ENCODE data around the gene NF1. TPM values are rescaled to one million over a fixed set of nuclear protein-coding genes. Genes with fewer than 3 reads are reported as not detected.
A peak's percentile ranks its signal among the peaks of the same experiment; 100 is the strongest.

Gene NF1
- total and polyA plus RNA-seq, 11 donors = 6.8 to 82.0 (median 51.4) TPM

- DNase-seq = no peak
- ATAC-seq = no peak
- Histone ChIP-seq H3K27me3 (no peaks in the 10 kb centered on the region), H3K27ac (no peak overlapping the region), H3K4me3 (no peak overlapping the region), H3K9me3 (no peaks in the 10 kb centered on the region), H3K4me1 (peaks cover 0 to 28% (median 3%) of the 10 kb centered on the region in 12 donors), H3K36me3 (peaks cover 0 to 2% (median 0%) of the 10 kb centered on the region in 9 donors)
- no peak for TF ChIP-seq POLR2A (IDR thresholded peaks at IDR 0.05)
- TF ChIP-seq, protein P1, sequence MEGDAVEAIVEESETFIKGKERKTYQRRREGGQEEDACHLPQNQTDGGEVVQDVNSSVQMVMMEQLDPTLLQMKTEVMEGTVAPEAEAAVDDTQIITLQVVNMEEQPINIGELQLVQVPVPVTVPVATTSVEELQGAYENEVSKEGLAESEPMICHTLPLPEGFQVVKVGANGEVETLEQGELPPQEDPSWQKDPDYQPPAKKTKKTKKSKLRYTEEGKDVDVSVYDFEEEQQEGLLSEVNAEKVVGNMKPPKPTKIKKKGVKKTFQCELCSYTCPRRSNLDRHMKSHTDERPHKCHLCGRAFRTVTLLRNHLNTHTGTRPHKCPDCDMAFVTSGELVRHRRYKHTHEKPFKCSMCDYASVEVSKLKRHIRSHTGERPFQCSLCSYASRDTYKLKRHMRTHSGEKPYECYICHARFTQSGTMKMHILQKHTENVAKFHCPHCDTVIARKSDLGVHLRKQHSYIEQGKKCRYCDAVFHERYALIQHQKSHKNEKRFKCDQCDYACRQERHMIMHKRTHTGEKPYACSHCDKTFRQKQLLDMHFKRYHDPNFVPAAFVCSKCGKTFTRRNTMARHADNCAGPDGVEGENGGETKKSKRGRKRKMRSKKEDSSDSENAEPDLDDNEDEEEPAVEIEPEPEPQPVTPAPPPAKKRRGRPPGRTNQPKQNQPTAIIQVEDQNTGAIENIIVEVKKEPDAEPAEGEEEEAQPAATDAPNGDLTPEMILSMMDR (IDR thresholded peaks at IDR 0.05) = no peak
- intact Hi-C loops (cut with DNase I) = no loop called here
Observed at GRCh38 chr17:31048780-31049179, 46.0 kb upstream of the NF1 start.

DNA sequence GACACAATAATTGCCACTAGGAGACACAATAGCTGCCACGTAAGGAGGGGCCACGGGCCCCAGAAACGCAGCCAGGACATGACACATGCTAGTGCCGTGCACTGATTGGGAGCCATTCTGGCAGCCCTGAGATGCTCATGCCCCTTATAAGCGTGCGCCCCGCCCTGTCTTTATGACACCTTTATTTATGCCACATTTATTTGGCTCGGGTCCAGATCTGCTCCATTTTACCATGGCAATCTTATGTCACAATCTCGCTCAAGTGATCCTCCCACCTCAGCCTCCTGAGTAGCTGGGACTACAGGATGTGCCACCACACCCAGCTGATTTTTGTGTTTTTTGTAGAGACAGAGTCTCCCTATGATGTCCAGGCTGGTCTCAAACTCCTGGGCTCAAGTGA, 43.8 kb upstream of the NF1 start:
- TF ChIP-seq, protein P1 (IDR thresholded peaks at IDR 0.05) = no peak
- no peak for TF ChIP-seq POLR2A (IDR thresholded peaks at IDR 0.05)
- H3K27ac ChIP-seq = peak overlapping the region in 1 of 12 donors; percentile 28
- DNase-seq (no peak), ATAC-seq (no peak)
- H3K4me3 ChIP-seq = no peak overlapping the region
- intact Hi-C loops (cut with DNase I) = no loop called here
- peaks cover 0 to 2% (median 0%) of the 10 kb centered on the region in 9 donors for H3K36me3 ChIP-seq
- no peaks in the 10 kb centered on the region for H3K9me3 ChIP-seq
- peaks cover 0 to 28% (median 3%) of the 10 kb centered on the region in 12 donors for H3K4me1 ChIP-seq
- 92 to 97% (median 96%) methylated on average over 9 of the region's 9 CpGs for WGBS, 4 donors
- H3K27me3 ChIP-seq = no peaks in the 10 kb centered on the region

- no peak for DNase-seq
- 74 to 89% (median 83%) methylated on average over 2 of the region's 2 CpGs for WGBS, 4 donors
- peaks cover 0 to 28% (median 3%) of the 10 kb centered on the region in 12 donors for H3K4me1 ChIP-seq
- H3K36me3 ChIP-seq = peaks cover 0 to 2% (median 0%) of the 10 kb centered on the region in 9 donors
- no peaks in the 10 kb centered on the region for H3K27me3 ChIP-seq
- no peak overlapping the region for H3K4me3 ChIP-seq
- peak overlapping the region in 3 of 12 donors; percentile 6 to 28 (median 19) for H3K27ac ChIP-seq
- TF ChIP-seq, protein P1 (IDR thresholded peaks at IDR 0.05) = no peak
- TF ChIP-seq POLR2A (IDR thresholded peaks at IDR 0.05) = no peak
- ATAC-seq = no peak
- intact Hi-C loops (cut with DNase I) = no loop called here
- H3K9me3 ChIP-seq = no peaks in the 10 kb centered on the region
Observed at GRCh38 chr17:31051506-31051905, 43.3 kb upstream of the NF1 start.

DNA sequence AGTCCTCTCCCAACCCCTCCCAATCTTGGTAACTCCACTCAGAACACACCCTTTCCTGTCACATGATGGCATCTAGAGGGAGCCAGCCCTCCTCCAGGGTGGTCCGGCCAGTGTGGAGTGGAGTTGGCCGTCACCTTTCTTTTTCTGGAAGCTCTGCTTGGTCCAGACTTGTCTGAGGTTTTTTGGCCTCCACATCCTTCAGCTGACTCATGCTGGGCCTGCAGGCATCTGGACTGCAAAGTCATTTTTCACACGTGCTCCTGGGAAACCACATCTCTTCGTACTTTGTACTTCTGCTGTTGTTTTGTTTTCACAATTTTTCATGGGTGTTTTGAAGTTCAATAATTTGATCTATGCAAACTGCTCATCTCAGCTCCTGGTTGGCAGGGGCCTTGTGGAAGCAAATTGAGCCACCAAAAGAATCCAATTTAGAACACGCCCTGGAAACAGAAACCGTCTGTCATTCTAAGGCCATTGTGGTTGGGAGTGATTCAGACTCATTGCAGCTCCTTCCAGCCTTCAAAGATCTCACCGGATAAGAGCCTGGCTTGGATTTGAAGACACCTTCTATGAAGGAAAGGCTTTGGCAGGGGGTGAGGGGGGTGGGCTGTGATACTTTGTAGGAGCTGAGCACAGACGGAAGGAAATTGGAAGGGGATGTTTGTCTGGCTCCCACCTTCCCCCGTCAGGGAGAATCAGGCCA, 42.4 kb upstream of the NF1 start:
- Histone ChIP-seq H3K27me3 (no peaks in the 10 kb centered on the region), H3K36me3 (peaks cover 0 to 2% (median 0%) of the 10 kb centered on the region in 9 donors), H3K4me1 (peaks cover 0 to 28% (median 3%) of the 10 kb centered on the region in 12 donors), H3K9me3 (no peaks in the 10 kb centered on the region), H3K27ac (peak overlapping the region in 5 of 12 donors; percentile 6 to 44 (median 28)), H3K4me3 (no peak overlapping the region)
- WGBS, 4 donors = 53 to 69% (median 58%) methylated on average over 9 of the region's 9 CpGs
- TF ChIP-seq, protein P1 (IDR thresholded peaks at IDR 0.05) = no peak
- TF ChIP-seq POLR2A (IDR thresholded peaks at IDR 0.05) = no peak
- peak; percentile 83 to 96 (median 94) for ATAC-seq
- DNase-seq = peak in 4 of 5 donors; percentile 51 to 73 (median 56)
- intact Hi-C loops (cut with DNase I) = no loop called here

Data from heart left ventricle (tissue), 16 donors.